ENCODE results near the gene BMPER. TPM values are rescaled to one million over a fixed set of nuclear protein-coding genes. Genes with fewer than 3 reads are reported as not detected.

The BMPER gene
- total RNA-seq, 1 experiment from 2014 or later, result 0.50 TPM

- no peaks in the 10 kb centered on the region; the same call in 1 of the 2 replicates for H4K20me1 ChIP-seq (ENCODE audit: insufficient read depth)
- DNase-seq, result no peak
- no peaks in the 10 kb centered on the region for H3K9me3 ChIP-seq (ENCODE audit: insufficient read depth, low read depth)
- CTCF ChIA-PET, result no interaction called here
- no peaks in the 10 kb centered on the region for H3K36me3 ChIP-seq (ENCODE audit: low read depth)
- no peaks in the 10 kb centered on the region for H3K9me2 ChIP-seq (ENCODE audit: insufficient read depth)
- POLR2A ChIA-PET (ENCODE audit: unreplicated experiment), result no interaction called here
- H3K79me2 ChIP-seq (ENCODE audit: low read depth), result no peaks in the 10 kb centered on the region
- intact Hi-C loops (cut with micrococcal nuclease; ENCODE audit: unreplicated experiment), result no loop called here
- H3K4me3 ChIP-seq, result no peak overlapping the region
- no peaks in the 10 kb centered on the region for H3F3A ChIP-seq (ENCODE audit: insufficient read depth, low read depth)
- no peak overlapping the region for H3K27ac ChIP-seq
- no peaks in the 10 kb centered on the region for H3K4me1 ChIP-seq (replicated peaks; ENCODE audit: insufficient read depth)
- no peak overlapping the region for H3K4me2 ChIP-seq
- H3K27me3 ChIP-seq (ENCODE audit: insufficient read depth, low read depth), result 0 out of 2 replicates have a peak, but pooled peaks cover 11% of the 10 kb centered on the region
- TF ChIP-seq EZH2 (IDR thresholded peaks at IDR 0.05; ENCODE audit: low read depth) (no peak), CTCF (conservative IDR thresholded peaks at IDR 0.05) (no peak)
- BruUV-seq (replicated peaks), result no TSS peak
- no peak overlapping the region; the same call in 1 of the 2 replicates for H2AFZ ChIP-seq
Observed at GRCh38 chr7:33868166-33868565, 37.2 kb upstream of the BMPER start.

- H2AFZ ChIP-seq, result no peak overlapping the region
- POLR2A ChIA-PET (ENCODE audit: unreplicated experiment), result no interaction called here
- intact Hi-C loops (cut with micrococcal nuclease; ENCODE audit: unreplicated experiment), result no loop called here
- no peaks in the 10 kb centered on the region for H3F3A ChIP-seq (ENCODE audit: insufficient read depth, low read depth)
- no peaks in the 10 kb centered on the region; the same call in 1 of the 2 replicates for H4K20me1 ChIP-seq (ENCODE audit: insufficient read depth)
- DNase-seq, result no peak
- H3K27ac ChIP-seq, result no peak overlapping the region
- H3K79me2 ChIP-seq (ENCODE audit: low read depth), result no peaks in the 10 kb centered on the region
- no TSS peak for BruUV-seq (replicated peaks)
- CTCF ChIA-PET, result no interaction called here
- 0 out of 2 replicates have a peak, but pooled peaks cover 11% of the 10 kb centered on the region for H3K27me3 ChIP-seq (ENCODE audit: insufficient read depth, low read depth)
- TF ChIP-seq CTCF (conservative IDR thresholded peaks at IDR 0.05) (no peak), EZH2 (IDR thresholded peaks at IDR 0.05; ENCODE audit: low read depth) (no peak)
- no peaks in the 10 kb centered on the region for H3K9me3 ChIP-seq (ENCODE audit: insufficient read depth, low read depth)
- H3K36me3 ChIP-seq (ENCODE audit: low read depth), result no peaks in the 10 kb centered on the region
- H3K4me2 ChIP-seq, result no peak overlapping the region
- no peak overlapping the region for H3K4me3 ChIP-seq
- H3K9me2 ChIP-seq (ENCODE audit: insufficient read depth), result no peaks in the 10 kb centered on the region
- no peaks in the 10 kb centered on the region for H3K4me1 ChIP-seq (replicated peaks; ENCODE audit: insufficient read depth)
Observed at GRCh38 chr7:33869176-33869575, 36.2 kb upstream of the BMPER start.

GRCh38 chr7:33870120-33870519 lies 35.2 kb upstream of the BMPER start:
- CTCF ChIA-PET, result no interaction called here
- H3K36me3 ChIP-seq (ENCODE audit: low read depth), result no peaks in the 10 kb centered on the region
- no peak overlapping the region for H3K4me2 ChIP-seq
- TF ChIP-seq CTCF (conservative IDR thresholded peaks at IDR 0.05) (no peak), EZH2 (IDR thresholded peaks at IDR 0.05; ENCODE audit: low read depth) (no peak)
- 0 out of 2 replicates have a peak, but pooled peaks cover 6% of the 10 kb centered on the region for H3K4me1 ChIP-seq (replicated peaks; ENCODE audit: insufficient read depth)
- BruUV-seq (replicated peaks), result no TSS peak
- H3K9me3 ChIP-seq (ENCODE audit: insufficient read depth, low read depth), result no peaks in the 10 kb centered on the region
- H2AFZ ChIP-seq, result no peak overlapping the region
- no peaks in the 10 kb centered on the region for H3F3A ChIP-seq (ENCODE audit: insufficient read depth, low read depth)
- POLR2A ChIA-PET (ENCODE audit: unreplicated experiment), result no interaction called here
- H4K20me1 ChIP-seq (ENCODE audit: insufficient read depth), result no peaks in the 10 kb centered on the region; the same call in 1 of the 2 replicates
- H3K27me3 ChIP-seq (ENCODE audit: insufficient read depth, low read depth), result 0 out of 2 replicates have a peak, but pooled peaks cover 11% of the 10 kb centered on the region
- H3K4me3 ChIP-seq, result no peak overlapping the region
- DNase-seq, result no peak
- intact Hi-C loops (cut with micrococcal nuclease; ENCODE audit: unreplicated experiment), result no loop called here
- no peaks in the 10 kb centered on the region for H3K9me2 ChIP-seq (ENCODE audit: insufficient read depth)
- no peak overlapping the region for H3K27ac ChIP-seq
- no peaks in the 10 kb centered on the region for H3K79me2 ChIP-seq (ENCODE audit: low read depth)
